GM19240 (cell line): ENCODE results near the gene MRO.
A peak's percentile ranks its signal among the peaks of the same experiment; 100 is the strongest.
"Not testable (repeated sequence)": the region's sequence is repeated elsewhere in the genome, so short reads cannot be mapped to it uniquely, and the experiment has no call there.

Source experiments
- DNase-seq: peaks from one replicate; pipeline ENCODE4 v3.0.0; 2011; ENCODE audit warnings: low spot score; ENCODE audit not compliant: insufficient read length

MRO gene

DNA sequence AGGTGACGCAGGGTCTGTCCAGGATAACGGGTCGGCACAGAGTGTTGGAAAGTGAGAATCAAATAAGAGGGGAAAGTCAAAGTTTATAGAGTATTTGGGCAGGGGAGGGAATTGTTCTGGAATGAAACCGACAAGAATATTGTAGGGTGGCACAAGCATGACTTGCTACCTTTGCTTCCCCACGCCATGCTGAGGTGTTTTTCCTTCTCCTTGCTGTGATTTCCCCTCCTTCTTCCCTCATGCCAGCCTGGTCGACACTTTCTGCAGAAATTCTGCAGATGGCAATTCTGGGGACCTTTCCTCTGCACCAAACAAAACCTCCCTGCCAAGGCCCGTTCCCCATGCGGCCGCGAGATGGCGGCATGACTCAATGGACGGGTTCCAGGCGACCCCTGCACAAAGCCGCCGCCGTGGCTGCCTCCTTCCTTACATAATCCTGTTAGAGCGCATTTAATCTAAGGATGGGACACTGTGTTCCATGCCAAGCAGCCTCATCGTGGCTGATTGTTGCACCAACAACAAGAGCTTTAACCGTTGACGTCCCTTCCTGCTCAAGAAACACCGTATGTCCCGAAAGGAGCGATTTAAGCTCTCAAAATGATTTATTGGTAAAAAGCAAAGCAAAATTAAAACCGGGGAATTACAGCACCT lies at the start of gene MRO:
Gene MRO, minus strand, starts transcription at position 289 of the 651 bp plus-strand sequence. CDS start 10,616 bp downstream, outside the sequence.
- peak; percentile 59 for DNase-seq

DNA sequence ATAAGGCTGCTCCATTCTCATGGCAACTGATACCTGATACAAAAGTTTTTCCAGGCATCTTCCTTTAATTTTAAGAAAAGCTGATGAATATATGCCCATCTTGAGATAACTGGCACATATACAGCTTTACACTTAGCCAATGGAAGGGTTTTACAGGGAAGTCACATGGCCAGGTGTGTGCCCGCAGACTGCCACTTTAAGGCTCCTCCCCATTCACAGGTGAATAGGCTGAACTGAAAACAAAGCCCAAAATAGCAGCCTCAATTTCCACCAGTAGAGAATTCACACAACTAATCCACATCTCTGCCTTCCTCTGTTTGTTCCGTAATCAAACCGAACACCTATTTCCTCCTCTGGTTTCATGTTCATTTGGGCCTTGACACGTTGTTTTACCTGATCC lies 49.3 kb upstream of the MRO start:
- DNase-seq: no peak

DNA sequence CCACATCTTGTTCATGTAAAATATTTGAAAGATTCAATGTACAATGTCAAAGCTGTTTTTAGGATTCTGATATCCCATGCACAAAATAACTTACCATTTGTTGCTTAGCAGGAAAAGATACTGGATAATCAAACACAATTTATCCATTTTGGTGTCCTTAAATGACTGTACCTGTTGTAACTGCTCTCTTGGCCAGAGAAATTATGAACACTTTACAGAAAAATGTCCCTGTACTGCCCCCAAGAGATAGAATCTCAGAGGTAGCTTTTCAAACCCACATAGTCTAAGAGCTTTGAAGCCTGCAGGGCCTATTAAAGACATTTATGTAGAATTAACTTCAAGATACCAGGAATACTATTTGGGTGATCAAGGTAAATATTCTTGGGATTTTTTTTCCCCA lies 46.9 kb upstream of the MRO start:
- DNase-seq: no peak

DNA sequence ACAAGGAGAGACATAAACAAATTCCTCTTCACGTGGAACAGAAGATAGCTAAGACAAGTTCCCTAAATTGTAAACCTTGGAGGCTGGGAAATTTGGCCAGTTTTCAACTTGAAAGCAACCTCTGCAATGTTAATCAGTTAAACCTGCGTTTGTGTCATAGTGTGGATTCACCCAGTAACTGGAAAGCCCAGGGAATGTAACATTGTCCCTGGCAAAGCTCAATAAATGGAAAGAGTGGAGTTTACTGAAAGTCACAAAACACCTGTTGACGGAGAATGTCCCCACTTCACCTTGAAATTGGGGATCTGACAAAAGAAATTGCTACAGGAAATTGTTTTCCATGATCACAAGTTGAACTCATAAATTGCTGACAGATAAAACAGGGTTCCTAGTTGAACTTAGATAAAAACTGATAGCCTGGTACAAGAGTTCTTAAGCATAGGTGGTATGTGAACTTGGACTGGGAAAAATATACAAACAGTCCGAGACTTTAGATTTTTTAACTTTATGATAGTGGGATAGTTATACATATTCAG lies 44.1 kb upstream of the MRO start:
- no peak for DNase-seq

DNA sequence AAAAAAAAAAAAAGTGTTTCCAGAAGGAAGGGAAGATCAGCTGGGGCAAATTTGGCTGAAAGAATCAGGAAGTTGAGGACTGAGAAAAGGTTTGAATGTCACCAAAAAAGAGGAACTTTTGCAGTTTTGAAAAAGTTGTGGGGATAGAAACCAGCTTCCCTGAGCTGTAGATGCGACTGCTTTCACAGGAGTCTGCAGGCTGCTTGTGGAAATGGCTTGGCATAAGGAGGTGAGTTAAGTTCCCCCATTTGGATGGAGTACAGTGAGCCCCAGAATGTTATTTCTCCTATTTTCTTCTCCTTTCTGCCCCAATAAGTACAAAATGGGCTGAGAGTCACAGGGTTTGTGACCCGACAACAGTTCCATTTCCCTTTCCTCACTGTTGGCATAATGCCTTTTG lies 42.6 kb upstream of the MRO start:
- DNase-seq: no peak

DNA sequence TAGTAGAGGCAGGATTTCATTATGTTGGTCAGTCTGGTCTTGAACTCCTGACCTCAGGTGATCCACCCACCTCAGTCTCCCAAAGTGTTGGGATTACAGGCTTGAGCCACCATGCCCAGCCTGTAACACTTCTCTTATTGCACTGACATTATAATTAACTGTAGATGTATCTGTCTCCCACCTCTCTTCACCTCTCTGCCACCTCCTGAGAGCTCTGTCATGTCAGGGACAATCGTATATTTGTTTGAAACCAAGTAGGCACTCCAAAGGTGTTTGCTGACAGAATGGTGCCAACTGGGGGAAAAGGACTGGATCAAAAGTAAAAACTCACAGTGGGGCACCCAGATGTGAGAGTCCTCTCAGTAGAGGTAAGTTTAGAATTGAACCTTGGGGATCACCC lies 41.8 kb upstream of the MRO start:
- no peak for DNase-seq

DNA sequence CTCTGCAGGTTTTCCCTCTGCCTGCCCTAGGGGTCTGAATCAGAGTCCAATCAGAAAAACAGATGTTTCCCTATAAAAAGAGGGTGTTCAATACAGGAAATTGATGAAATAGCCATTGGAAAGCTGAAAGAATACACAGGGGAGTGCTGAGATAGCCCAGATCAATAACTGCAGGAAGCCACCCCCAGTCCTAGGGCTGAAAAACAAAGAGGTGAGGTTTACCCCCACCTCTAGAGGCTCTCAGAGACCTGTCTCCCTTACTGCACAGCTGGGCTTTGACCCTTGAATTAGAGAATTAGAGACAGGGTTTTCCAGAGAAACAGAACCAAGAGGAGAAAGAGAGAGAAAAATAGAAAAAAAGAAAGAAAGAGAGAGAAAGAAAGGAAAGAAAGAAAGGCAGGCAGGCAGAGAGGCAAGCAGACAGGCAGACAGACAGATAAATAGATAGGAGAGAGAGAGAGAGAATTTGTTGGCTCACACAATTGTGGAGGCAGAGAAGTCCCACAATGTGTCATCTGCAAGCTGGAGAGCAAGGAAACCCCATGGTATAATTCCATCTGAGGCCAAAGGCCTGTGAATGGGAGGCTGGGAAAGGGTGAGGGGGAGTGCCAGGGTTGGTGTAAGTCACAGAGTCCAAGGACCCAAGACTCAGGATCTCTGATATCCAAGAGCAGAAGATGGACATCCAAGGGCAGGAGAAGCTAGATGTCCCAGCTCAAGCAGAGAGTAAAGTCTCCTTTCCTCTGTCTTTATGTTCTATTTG lies 40.2 kb upstream of the MRO start:
- no peak for DNase-seq

DNA sequence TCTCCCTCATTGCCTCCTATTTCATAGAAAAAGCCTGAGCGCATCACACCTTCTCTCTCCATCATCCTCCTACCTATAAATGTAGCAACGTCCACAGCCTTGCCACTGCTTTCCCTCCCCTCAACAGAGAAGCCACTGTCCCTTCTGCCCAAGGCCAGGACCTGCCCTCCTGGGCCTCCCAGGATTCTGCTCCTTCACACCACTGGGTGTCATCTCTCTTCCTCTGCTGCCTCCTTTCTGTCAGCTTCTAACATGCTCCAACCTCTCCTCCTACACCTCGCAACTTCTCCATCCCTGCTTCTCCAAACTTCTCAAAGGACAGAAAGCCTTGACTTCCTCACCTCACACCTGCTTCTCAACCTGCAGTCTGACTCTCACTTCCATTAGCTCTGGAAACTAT lies 37.9 kb upstream of the MRO start:
- DNase-seq: no peak

DNA sequence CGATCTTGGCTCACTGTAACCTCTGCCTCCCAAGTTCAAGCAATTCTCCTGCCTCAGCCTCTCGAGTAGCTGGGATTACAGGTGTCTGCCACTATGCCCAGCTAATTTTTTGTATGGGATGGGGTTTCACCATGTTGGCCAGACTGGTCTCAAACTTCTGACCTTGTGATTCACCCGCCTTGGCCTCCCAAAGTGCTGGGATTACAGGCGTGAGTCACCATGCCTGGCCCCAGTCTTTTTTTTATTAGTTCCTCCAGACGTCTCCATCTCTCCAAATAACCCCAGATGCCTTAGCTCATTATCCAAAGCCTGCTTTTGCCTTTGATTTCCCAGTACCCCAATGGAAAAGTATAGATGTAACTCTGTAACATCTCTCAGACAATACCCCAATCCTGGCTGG lies 37.4 kb upstream of the MRO start:
- DNase-seq: not testable (repeated sequence)

DNA sequence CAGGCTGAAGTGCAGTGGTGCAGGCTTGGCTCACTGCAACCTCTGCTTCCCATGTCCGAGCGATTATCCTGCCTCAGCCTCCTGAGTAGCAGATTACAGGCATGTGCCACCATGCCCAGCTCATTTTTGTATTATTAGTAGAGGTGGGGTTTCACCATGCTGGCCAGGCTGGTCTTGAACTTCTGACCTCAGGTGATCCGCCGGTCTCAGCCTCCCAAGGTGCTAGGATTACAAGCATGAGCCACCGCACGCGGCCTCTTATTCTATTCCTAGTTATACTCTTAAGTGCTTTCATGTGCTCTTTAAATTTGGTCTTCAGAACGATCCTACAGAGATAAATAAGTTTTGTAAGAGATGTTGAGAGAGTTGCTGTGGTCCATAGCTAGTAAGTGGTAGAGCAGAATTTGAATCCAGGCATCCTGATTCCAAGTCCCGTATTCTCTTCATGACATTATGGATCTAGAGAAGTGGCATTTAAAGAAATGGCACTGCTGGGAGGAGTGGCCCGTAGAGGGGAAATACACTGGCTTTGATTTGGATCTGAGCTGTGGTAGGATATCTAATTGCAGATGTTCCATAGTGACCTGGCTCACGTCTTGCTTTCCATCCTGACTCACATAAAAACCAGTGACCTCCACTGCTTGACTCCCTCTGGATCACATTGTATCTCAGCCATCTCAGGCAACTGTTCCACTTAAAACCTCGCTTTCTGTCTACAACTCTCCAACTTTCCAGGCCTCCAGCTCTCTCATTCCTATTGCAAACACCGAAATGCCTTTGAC lies 36.4 kb upstream of the MRO start:
- DNase-seq: no peak

DNA sequence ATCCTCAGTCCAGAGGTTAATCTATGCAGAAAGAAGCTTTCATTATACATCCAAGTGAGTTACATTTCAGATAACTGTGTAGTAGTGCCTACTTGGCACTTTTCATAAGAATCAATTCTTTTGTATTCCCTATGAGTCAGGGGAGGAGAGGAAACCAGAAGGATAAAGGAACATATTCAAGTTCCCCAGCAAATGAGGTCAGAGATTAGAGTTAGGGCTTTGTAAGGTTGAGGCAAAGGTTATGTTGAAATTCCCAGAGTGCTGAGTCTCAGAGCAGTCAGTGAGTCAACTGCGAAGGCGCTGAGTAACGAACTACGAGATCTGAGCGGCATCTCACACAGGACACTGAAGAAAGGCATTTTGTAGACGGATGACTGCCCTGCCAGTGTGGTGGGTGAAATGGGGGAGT lies 34.1 kb upstream of the MRO start:
- no peak for DNase-seq

DNA sequence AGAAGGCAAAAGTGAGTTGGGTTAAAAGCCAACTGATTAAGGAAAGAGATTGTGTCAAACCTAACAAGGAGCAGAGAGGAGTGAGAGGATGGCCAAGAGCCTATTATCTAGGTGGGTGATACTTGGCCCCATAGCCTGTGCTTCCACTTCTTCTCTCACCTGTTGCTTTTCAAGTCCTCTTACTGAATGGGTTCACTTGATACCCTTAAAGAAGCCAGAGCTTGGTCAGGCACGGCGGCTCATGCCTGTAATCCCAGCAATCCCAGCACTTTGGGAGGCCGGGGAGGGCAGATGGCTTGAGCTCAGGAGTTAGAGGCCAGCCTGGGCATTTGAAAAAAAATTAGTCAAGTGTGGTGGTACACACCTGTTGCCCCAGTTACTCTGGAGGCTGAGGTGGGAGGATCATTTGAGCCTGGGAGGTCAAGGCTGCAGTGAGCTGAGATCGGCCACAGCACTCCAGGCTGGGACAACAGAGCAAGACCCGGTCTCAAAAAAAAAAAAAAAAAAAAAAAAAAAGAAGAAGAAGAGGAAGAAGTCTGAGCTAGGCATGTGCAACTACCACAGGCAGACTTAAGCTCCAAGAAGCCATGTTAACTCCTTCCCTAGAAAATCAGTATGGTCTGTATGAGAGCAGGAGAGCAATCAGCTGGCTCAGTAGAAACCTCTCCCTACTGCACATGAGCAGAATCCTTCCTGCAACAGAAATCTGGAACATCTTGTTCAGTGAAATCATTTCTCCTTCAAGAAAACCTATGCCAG lies 30.7 kb upstream of the MRO start:
- no peak for DNase-seq

DNA sequence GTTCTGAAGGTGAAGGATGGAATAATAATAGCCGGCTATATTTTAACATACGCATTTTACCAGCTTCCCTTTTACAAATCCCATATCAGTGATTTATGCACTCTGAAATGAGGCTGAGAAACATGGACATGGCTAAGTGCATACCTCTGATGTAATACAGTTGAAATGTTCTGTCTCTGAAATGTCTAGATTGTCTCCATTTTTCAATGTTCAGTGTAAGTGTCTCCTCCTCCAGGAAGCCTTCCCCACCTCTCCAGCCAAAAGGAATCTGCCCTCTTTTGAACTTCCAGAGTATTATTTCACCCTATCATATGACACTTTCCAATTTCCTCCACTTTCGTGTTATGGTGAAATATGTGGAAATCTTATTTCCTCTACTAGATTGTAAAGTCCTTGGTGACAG lies 29.6 kb upstream of the MRO start:
- DNase-seq: no peak

DNA sequence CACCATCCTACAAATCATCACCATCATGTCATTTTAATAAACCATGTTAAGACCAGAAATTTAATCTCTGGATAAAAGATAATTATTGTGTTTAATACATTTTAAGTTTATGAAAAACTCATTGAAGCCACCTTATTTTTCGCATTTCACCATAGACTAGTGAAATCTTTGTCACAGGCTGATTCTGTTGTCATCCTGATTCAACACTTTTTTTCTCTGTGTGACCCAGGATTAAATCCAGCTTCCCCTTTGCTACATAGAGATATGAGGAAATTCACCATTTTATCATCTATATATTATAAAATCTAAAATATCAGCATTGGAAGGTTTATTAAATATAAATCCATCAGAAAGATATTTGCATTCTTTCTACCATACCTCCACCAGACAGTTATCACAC lies 29.2 kb upstream of the MRO start:
- no peak for DNase-seq

DNA sequence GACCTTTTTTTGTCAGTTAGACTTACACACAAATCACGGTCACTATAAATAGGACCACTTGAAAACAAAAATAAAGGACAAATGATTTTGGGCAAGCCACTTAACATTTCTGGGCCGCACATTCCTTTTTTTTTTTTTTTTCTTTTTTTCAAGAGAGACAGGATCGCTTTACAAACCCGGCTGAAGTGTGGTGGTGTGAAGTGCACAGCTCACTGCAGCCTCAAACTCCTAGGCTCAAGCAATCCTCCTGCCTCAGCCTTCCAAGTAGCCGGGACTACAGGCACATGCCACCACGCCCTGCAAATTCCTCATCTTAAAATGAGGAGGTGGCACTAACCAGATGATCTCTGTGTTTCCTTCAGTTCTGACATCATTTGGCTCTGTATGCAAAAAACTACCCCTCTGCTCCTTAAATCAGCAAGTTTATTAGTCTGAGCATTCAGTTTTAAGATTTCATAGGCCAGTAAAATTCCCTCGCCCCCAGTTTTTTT lies 28.3 kb upstream of the MRO start:
- DNase-seq: no peak

DNA sequence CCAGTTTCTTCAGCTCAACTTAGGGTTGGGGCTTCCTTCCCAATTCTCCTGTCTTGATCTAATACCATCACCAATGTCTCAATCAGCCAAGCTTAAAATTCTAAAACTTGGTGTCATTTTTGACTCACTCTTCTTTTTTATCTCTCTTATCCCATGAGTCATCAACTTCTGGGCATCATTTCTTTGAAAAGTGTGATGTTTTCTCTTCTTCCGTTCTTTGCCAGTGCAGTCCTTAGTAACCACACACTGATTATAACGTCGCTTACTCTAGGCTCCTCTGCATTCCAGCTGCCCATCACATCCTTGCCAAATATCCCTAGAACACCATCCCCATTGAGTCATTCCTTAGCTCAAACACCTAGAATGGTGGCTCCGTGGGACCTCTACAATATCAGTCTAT lies 27.4 kb upstream of the MRO start:
- no peak for DNase-seq

DNA sequence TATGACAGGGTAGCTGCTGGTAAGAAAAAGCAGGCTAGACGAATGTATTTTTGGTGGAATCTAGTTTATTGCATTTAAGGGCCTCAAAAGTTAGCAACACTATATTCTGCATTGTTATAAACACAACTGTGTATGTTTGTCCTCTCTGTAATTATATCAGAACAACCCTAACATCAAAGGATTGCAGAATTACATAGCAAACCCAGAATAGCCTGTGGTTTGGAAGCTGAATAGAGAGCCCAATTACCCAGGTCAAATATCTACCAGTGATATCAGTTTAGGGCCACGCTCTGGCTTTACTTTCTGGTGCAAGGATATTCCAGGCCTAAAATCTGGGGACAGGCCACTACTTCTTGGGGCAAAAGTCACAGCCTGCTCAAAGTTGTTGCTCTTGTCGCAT lies 25.1 kb upstream of the MRO start:
- no peak for DNase-seq

DNA sequence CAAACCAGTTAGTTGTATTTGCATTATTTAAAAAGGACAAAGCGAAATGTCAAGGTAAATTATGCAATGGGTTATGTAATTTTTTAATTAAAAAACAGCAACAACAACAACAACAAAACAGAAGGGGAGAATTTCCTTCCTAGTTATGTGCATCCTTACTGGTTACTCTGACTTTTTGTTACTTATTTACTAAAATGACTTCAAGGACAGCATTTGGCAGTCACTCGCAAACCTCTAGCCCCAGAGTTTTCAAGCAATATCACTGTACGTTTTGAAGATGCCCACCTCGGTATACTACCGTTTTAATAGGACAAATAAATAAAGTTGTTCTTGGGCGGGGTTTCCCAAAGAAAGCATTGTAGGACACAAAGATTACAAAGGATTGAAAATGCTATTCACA lies 24.7 kb upstream of the MRO start:
- no peak for DNase-seq

DNA sequence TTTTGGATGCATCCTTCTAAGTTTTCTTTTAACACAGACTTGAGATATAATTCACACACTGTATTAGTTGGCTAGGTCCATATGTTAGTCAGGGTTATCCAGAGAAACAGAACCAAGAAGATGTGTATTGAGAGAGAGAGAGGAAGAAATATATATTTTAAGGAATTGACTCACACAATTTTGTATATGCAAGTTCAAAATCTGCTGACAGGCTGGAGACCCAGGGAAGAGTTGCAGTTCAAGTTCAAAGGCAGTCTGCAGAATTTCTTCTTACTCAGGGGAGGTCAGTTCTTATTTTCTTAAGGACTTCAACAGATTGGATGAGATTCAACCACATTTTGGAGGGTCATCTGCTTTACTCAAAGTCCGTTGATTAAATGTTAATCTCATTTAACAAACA lies 23.0 kb upstream of the MRO start:
- no peak for DNase-seq

DNA sequence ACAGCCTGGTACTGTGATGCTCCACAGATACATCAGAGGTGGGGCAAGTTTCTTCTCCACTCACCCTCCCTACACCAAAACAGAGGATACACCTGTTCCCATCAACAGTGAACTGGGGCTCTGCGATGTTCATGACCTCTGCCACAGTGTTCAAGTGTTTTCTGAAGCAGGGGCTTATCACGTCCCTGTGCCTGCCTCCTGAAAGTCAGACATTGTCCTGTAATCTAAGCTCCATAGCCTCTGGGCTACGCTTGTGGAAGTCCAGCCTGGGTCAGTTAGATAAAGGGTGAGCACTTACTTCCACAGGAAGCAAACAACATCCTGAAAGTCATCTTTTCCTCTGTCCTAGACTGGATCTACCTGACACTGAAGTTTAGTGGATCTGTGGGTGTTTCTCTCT lies 20.2 kb upstream of the MRO start:
- no peak for DNase-seq

DNA sequence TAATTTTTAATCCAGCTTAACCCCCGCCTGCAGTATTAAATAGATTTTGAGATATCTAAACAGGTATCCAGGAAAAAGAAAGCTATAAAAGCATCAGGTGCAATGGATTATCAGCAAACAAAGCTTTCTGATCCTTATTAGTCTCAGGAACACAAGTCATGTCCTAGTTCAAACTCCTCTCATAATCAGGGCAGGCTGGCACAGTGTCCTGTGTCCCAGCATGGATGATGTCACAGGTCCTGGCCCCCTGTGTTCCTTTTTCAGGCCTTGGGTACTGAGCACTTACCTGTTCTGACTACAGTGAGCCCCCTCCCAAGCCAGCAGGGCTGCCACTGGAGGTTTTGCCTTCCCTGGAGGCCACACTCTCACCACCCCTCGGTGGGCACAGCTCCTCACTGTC lies 19.5 kb upstream of the MRO start:
- DNase-seq: no peak
